ENCODE data around the gene CENPX.

CENPX gene

DNA sequence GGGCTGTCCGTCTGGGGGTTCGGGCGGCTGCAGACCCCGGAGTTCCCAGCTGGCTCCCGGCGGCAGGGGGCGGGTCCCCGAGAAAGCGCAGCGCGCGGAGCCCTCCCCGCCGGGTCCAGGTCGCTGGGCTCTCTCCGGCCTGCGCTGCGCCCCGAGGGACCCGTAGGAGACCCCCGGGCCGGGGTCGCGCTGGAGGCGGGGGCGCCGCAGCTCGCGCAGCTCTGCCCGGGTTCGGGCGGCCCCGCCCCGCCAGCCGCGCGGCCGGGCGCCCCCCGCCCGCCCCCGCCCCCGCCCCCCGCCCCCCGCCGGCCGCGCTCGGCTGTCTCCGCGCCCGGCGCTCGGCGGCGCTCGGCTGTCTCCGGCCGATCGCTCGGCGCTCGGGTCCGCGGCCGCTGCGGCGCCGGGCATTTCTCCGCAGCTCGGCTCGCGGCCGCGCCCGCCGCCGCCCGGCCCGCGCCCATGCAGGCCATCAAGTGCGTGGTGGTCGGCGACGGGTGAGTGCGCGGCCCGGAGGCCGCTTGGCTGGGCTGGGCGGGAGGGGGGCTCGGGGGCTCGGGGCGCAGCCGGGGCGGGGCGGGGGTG is 8.7 kb upstream of the CENPX start, which contains the start of gene RAC3:
Gene RAC3 (plus strand): TSS at position 376 of the 582 bp plus-strand sequence. CDS start 84 bp downstream, at position 460.
- no peak for TF ChIP-seq CTCF (IDR thresholded peaks at IDR 0.05)
- H3K4me3 ChIP-seq = peak within 1 kb of the TSS; percentile 69
- DNase-seq (ENCODE audit: low spot score) = no peak
- H3K27ac ChIP-seq = peak within 1 kb of the TSS in 1 of 2 donors; percentile 40

GRCh38 chr17:82030470-82031302 is 8.0 kb upstream of the CENPX start:
- no peak for DNase-seq (ENCODE audit: low spot score)
- Histone ChIP-seq H3K27ac (peak overlapping the region in 1 of 2 donors; percentile 40), H3K4me3 (peak overlapping the region; percentile 69)
- TF ChIP-seq CTCF (IDR thresholded peaks at IDR 0.05) = peak; percentile 84

DNA sequence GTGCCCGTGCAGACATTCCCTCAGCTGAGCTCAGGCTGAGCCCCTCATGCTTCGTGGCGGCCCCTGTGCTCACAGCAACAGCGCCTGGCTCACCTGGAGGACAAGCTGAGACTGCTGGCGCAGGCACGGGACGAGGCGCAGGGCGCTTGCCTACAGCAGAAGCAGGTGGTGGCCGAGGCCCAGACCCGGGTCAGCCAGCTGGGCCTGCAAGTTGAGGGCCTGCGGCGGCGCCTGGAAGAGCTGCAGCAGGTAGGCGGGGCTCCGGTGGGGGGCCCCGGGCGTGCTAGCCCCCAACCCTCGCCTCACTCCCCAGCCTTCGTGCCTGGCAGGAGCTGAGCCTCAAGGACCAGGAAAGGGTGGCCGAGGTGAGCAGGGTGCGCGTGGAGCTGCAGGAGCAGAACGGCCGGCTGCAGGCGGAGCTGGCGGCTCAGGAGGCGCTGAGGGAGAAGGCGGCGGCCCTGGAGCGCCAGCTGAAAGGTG is 7.4 kb upstream of the CENPX start:
- no peak overlapping the region for H3K27ac ChIP-seq
- TF ChIP-seq CTCF (IDR thresholded peaks at IDR 0.05) = no peak
- DNase-seq (ENCODE audit: low spot score) = no peak
- peak overlapping the region; percentile 69 for H3K4me3 ChIP-seq

GRCh38 chr17:82029391-82029790 is 6.7 kb upstream of the CENPX start:
- no peak for TF ChIP-seq CTCF (IDR thresholded peaks at IDR 0.05)
- DNase-seq (ENCODE audit: low spot score) = no peak
- no peak overlapping the region for H3K27ac ChIP-seq
- H3K4me3 ChIP-seq = no peak overlapping the region

DNA sequence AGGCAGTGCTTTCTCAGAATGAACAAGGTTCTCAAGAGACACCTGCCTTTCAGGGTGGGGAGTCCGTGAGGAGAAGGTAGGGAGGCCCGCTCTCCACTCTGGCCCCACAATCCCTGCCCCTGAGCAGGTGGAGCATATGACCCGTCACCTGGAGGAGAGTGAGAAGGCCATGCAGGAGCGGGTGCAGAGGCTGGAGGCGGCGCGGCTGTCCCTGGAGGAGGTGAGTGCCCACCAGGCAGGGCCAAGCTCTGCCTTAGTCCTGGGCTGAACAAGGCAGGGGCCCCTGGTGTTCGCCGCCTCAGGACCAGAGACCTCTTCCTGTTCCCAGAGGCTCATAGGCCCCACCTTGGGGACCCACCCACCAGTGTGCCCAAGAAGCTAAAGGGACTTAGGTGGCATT is 6.3 kb upstream of the CENPX start:
- TF ChIP-seq CTCF (IDR thresholded peaks at IDR 0.05) = no peak
- Histone ChIP-seq H3K27ac (no peak overlapping the region), H3K4me3 (no peak overlapping the region)
- no peak for DNase-seq (ENCODE audit: low spot score)

- DNase-seq (ENCODE audit: low spot score) = no peak
- Histone ChIP-seq H3K27ac (no peak overlapping the region), H3K4me3 (no peak overlapping the region)
- no peak for TF ChIP-seq CTCF (IDR thresholded peaks at IDR 0.05)
These were observed 5.6 kb upstream of the CENPX start for GRCh38 chr17:82028246-82028645.

All from coronary artery (tissue), 2 donors.